ENCODE measurements around the gene TMEM45A. TPM values are rescaled to one million over a fixed set of nuclear protein-coding genes. Genes with fewer than 3 reads are reported as not detected.
"Not testable (repeated sequence)": the region's sequence is repeated elsewhere in the genome, so short reads cannot be mapped to it uniquely, and the experiment has no call there.

The TMEM45A gene
- total RNA-seq (ENCODE audit: insufficient read depth, low replicate concordance) = 178 TPM

GRCh38 chr3:100492059-100493006 is at the start of gene TMEM45A:
Gene TMEM45A, plus strand, starts transcription at chr3:100492619. Its CDS starts 62,593 bp downstream, at chr3:100555212.
- peak; percentile 98 for DNase-seq (ENCODE audit: low spot score)

GRCh38 chr3:100443690-100444089 is 48.7 kb upstream of the TMEM45A start:
- DNase-seq (ENCODE audit: low spot score) = no peak

- not testable (repeated sequence) for DNase-seq (ENCODE audit: low spot score)
Observed at GRCh38 chr3:100447067-100447466, 45.4 kb upstream of the TMEM45A start.

GRCh38 chr3:100448079-100448478 is 44.3 kb upstream of the TMEM45A start:
- no peak for DNase-seq (ENCODE audit: low spot score)

GRCh38 chr3:100449214-100449613 is 43.2 kb upstream of the TMEM45A start:
- no peak for DNase-seq (ENCODE audit: low spot score)

GRCh38 chr3:100454677-100455076 is 37.7 kb upstream of the TMEM45A start:
- no peak for DNase-seq (ENCODE audit: low spot score)

- DNase-seq (ENCODE audit: low spot score) = no peak
Observed at GRCh38 chr3:100455841-100456550, 36.4 kb upstream of the TMEM45A start.

GRCh38 chr3:100456745-100457144 is 35.7 kb upstream of the TMEM45A start:
- DNase-seq (ENCODE audit: low spot score) = no peak

- no peak for DNase-seq (ENCODE audit: low spot score)
Observed at GRCh38 chr3:100457811-100458210, 34.6 kb upstream of the TMEM45A start.

- DNase-seq (ENCODE audit: low spot score) = no peak
Observed at GRCh38 chr3:100458814-100459213, 33.6 kb upstream of the TMEM45A start.

- peak; percentile 72 for DNase-seq (ENCODE audit: low spot score)
Observed at GRCh38 chr3:100463002-100463401, 29.4 kb upstream of the TMEM45A start.

GRCh38 chr3:100463646-100464155 is 28.7 kb upstream of the TMEM45A start:
- no peak for DNase-seq (ENCODE audit: low spot score)

GRCh38 chr3:100465892-100466777 is 26.3 kb upstream of the TMEM45A start:
- peak; percentile 11 for DNase-seq (ENCODE audit: low spot score)

GRCh38 chr3:100467133-100467532 is 25.3 kb upstream of the TMEM45A start:
- DNase-seq (ENCODE audit: low spot score) = no peak

GRCh38 chr3:100468676-100469075 is 23.7 kb upstream of the TMEM45A start:
- DNase-seq (ENCODE audit: low spot score) = no peak

- no peak for DNase-seq (ENCODE audit: low spot score)
Observed at GRCh38 chr3:100470951-100471350, 21.5 kb upstream of the TMEM45A start.

- no peak for DNase-seq (ENCODE audit: low spot score)
Observed at GRCh38 chr3:100471444-100471843, 21.0 kb upstream of the TMEM45A start.

- DNase-seq (ENCODE audit: low spot score) = not testable (repeated sequence)
Observed at GRCh38 chr3:100477851-100478360, 14.5 kb upstream of the TMEM45A start.

GRCh38 chr3:100478521-100478920 is 13.9 kb upstream of the TMEM45A start:
- DNase-seq (ENCODE audit: low spot score) = not testable (repeated sequence)

- no peak for DNase-seq (ENCODE audit: low spot score)
Observed at GRCh38 chr3:100480081-100480480, 12.3 kb upstream of the TMEM45A start.

- no peak for DNase-seq (ENCODE audit: low spot score)
Observed at GRCh38 chr3:100482176-100482575, 10.2 kb upstream of the TMEM45A start.

All from umbilical cord (tissue), 2 donors.